ENCODE measurements around the gene CNPPD1. TPM values are rescaled to one million over a fixed set of nuclear protein-coding genes. Genes with fewer than 3 reads are reported as not detected.

Gene CNPPD1
- total RNA-seq = 81.2 TPM

DNA sequence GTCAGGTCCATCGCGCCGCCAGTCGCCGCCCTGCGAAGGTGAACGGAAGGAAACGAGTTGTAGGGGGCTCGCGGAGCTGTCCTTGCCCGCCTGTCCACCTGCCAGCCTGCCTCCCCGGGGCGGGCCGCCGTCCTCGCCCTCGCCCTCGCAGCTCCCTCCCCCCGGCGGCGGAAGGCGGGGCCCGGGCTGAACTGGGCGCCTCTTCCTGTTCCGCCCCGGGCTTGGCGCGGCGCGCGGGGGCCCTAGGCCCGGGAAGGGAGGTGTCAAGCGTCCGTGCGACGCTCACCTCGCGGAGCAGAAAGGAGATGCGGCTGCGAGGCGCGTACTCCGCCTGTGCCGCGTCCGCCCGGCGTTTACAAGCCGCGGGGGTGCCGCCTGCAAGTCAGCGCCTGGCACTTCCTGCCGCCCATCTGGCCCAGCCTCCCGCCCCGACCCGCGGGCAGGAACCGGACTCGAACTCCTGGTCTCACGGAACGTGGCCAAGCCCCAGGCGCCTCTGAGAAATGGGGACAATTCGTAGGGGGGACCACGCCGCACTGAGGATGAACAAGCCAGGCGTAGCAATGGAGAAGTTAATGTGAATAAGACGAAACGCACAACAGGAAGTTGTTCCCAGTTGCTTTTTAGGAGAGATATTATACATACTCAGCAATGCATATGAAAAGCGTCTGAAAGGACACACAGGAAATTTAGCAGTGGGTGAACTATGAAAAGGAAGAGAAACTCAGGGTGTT is at the start of gene CNPPD1:
Gene CNPPD1 (minus strand): TSS at position 108 of the 734 bp plus-strand sequence. CDS start 97 bp downstream, at position 11.
- peak; percentile 87 for DNase-seq (ENCODE audit: low spot score)

DNA sequence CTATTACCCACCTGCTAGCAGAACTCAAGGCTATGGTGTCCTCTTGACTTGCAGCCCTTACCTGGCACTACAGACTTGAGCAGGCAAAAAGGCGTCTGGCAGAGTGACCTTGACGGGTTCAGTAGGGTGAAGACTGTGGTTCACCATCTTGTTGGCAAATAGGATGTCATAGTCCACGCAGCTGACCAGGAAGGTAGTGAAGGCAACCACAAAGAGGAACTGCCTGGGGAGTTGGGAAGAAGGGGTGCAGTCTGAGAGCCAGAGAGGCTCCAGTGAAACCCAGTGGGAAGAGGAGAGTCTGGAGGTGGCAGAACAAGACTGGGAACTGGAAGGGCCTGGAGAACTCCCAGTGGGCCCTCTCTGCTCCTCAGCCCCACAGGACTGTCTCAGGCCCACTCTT is 48.6 kb upstream of the CNPPD1 start:
- no peak for DNase-seq (ENCODE audit: low spot score)

DNA sequence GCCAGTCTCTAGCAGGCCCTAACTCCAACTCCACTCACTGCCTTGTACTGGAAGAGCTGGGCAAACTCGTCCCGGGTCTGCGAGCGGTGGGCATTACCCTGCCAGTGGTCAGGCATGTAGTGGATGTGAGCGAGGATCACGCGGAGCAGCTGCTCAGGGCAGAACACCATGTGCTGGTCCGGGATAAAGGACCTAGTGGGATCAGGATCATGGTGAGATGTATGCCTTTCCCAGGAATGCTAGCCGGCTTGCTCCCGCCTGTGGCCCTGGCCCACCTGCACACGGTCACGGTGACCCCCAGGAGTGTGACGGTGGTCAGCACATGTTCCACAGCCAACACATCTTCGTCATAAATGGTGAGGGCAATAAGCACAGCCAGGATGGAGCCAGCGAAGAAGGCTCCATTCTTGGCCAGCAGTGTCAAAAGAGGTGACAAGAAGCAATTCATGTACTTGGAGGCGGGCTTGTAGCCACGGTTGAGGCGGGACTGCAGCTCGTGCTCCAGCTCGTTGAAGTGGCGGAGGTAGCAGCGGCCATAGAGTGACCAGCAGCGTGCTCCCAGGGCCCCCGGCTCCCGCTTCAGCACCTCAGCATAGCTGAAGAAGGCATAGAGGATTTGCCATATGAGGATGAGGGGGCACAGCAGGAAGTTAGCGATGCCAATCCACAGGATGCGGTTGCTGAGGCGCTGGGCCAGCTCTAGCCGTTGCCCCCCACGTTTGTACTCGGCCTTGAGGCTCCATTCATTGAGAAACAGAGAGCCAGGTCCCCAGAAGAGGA is 47.3 kb upstream of the CNPPD1 start:
- no peak for DNase-seq (ENCODE audit: low spot score)

DNA sequence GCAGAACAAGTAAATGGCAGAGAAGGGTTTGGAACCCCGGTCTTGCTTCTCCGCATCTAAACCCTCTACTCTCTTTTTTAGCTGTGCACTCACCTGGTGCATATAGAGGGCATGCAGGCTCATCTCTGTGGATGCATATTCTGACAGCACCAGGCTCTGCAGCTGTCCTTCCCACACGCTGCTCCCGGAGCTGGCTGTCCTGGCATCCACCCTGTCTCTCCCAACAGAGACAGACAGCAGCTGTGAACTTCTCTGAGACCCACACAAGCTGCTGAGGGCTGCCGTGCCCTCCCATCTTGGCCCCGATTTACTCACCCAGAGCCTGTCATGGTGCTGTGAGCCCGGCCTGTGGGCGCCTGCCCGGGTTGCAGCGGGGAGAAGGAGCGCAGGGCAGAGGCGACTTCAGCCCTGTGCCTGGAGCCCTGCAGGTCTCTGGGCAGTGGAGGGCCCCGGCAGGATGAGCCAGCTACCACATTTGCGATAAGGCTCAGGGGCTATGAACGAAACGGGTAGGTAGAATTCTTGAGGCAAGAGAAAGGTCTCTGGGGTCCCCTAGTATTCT is 45.3 kb upstream of the CNPPD1 start:
- DNase-seq (ENCODE audit: low spot score) = no peak

DNA sequence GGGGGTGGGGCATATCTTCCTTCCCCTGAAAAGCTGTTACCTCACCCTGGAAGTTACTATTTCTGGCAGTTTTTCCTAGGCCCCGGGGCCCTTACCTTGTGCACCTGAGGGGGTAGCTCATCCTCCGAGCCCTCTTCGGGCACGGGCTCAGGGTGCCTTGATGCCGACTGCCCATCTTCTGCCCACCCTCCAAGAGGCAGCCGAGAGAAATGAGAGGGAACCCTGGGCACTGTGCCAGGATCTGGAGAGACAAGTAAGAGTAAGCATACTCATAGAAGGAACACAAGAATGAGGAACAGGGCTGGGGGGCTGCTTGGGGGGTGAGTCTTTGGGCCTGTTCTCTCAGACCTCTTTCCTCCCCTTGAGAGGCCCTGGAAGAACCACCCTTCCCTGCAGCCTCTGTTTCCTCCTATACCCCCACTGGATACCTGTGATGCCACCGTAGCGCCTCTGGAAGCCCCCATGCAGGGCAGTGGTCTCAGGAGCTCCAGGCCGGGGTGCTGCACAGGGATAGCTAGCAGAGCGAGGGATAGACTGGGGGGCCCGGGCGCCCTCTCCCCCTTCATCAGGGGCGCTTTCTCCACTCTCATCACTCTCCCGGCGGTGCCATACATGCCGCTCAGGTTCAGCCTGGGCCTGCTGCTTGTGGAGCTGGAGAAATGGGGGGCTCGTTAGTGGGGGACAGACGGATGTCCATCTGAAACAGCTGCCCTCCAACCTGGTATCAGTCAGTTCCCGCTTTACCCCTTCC is 44.1 kb upstream of the CNPPD1 start:
- no peak for DNase-seq (ENCODE audit: low spot score)

DNA sequence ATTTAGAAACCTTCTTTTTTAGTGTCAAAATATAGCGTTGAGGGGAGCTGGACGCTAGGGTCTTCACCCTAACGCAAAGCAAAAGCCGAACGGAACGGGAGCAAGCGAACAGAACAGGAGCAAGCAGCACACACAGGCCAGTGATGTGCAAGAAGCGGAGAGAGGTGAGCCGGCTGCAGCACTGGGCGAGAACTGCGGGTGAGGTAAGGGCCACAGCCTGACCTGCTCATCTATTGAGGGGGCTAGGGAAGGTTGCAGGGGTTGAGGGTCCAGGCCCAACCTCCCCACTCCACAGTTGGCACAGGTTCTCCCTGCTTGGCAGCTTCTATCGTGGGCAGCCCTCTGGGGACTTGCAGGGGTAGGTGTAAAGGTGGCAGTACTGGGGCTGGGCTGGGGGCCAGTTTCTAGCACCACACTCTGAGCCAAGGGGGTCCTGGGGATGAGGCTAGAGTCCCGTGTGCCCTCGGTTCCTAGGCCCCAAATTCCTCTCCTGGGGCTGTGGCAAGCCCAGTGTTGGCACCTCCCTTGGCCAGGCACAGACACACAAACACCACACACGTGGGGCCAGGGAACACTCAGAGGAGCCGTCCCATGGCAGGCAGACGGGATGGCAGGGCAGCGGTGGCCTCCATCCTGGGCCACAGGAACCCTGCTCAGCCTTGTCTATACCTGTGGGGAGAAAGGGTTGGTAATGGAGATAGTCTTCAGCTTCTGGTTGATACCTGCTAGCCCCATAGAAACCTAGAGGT is 43.2 kb upstream of the CNPPD1 start:
- DNase-seq (ENCODE audit: low spot score) = no peak

DNA sequence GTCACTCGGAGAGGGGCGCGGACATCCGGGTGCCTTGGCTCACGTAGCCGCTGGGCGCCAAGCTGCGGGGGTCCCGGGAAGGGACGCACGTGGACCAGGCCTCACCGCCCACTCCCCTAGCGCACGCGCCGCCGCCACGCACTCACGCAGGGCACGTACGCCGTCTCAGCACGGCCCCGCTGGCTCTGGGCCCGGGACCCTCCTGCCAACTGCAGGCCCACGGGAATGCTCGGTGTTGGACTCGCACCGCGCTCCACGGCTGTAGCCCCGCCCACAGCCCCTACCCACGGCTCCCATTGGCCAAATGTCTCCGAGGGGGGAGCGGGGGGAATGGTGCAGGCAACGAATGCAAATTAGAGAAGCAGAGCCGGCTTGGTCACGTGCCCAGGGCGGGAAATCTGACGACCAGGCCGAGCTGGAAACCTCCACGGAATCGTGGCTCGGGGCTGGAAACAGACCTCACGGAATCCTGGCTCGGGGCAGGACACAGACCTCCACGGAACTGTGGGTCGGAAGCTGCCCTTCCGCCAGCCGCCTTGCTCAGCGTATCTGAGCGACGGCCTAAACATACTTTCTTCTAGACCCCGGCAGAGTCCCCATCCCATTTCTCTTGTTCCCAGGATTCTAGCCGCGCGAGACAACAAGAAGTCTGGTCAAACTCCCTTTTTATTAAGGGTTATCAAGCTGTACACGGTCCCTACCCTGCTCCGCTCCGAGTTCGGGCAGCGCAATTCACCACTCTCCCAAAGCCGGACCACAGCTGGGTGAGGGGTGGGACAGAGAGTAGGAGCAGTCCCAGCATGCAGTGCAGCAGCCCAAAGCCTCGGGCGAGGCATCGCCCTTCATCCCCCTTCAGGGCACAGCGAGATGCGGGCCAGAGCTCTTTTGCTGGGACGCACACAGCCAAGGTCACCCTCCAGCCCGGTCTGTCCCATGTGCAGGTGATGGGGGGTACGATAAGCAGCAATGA is 42.3 kb upstream of the CNPPD1 start, which contains the start of gene ABCB6:
Gene ABCB6 (minus strand): TSS at position 227 of the 970 bp plus-strand sequence. CDS start 285 bp downstream, outside the sequence.
- DNase-seq (ENCODE audit: low spot score) = peak; percentile 96

DNA sequence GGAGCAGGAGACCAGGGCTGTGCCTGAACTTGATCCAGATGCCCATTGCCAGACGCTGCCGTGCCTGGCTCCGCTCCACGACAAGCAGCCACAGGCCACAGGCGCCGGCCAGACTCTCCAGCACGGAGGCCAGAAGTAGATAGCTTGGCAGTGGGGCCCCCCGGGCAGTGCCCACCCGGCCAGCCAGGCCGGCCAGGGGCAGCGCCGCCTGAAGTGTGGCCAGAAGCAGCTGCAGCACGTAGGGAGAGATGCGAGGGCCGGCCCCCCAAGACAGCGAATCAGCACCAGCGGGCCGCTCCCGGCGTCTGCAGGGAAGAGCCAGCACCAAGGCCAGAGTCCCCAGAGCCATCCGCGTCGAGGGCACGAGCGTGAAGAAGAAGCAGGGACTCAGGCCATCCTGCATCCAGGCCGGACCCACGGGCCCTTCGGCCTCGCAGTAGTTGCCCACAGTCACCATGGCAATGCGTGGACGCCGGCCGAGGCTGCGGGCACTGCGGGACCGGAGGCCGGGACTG is 41.5 kb upstream of the CNPPD1 start:
- peak; percentile 50 for DNase-seq (ENCODE audit: low spot score)

DNA sequence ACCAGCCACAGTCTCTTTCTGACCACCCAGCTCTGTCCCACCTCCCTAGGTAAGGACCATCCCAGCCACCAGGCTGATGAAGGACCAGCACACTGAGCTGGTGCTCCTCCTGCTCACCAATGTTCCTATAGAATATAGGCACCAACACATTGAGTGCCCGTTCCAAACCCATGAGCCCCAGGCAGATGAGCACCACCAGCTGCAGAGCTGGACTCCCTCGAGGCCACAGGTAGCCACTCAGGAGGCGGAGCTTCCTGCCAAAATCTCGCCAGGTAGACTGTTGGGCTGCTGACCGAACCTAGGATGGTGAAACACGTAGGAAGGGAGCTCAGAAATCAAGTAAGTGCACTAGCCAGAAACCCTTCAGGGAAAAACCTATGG is 39.8 kb upstream of the CNPPD1 start:
- DNase-seq (ENCODE audit: low spot score) = no peak

DNA sequence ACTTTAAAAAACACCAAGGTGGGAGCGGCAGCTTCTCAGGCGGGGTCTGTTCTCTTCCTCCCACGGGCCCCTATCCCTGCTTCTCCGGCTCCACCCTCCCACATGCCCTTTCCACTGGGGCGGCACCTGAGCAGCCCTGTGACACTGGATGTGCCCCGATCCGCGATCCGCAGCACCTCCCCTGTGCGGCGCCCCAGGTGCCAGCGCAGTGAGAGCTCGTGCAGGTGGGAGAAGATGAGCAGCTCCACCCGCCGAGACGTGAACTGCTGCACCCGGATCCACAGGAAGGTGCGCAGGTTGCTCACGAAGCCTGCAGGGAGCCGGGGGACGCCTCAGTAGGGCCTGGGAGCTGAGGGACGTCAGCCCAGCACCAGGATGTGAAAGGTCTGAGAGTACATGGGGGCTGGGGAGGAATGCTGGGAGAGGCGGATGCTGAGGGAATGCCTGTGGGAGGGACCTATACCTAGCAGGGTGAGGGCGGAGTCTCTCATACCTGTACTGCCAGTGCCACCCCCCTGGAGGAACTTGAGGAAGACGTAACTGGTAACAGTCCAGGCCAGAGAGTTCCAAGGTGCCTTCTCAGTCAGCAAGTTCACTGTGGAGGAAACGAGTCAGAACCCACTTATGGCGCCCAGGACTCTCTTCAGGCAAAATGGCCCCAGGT is 39.3 kb upstream of the CNPPD1 start:
- peak; percentile 53 for DNase-seq (ENCODE audit: low spot score)

DNA sequence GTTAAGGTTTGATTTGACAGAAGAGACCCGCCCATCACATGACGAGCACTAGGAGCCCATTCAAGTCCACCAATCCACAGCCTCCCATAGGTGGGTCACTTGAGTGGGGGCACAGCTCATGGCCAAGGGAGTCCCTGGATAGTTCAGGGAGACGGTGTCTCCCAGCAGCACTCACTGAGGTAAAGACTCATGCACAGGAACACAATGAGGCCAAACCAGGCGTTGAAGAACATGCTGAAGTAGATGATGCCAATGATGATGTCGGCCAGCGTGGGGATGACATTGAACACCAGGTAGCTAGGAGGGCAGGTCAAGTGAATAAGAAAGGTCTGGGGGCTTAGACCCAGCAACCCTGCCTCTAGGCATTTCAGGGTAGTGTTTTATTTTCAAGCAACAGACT is 38.1 kb upstream of the CNPPD1 start:
- DNase-seq (ENCODE audit: low spot score) = no peak

DNA sequence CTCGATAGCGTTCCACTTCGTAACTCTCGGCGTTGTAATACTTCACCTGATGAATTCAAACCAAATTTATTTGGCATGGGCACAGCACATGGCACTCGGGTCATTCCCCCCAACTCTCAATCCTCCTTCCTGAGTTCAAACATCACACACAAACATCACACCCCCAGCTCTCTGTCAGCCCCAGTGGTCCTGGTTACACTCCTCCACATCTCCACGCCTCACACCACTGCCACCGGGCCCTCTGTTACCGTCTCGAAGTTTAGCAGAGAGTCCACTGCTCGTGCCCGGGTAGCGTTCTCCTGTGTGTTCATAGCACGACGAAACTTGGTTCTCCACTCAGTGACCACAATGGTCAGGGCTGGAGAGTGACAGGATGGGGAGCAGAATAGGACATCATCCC is 37.4 kb upstream of the CNPPD1 start:
- no peak for DNase-seq (ENCODE audit: low spot score)

DNA sequence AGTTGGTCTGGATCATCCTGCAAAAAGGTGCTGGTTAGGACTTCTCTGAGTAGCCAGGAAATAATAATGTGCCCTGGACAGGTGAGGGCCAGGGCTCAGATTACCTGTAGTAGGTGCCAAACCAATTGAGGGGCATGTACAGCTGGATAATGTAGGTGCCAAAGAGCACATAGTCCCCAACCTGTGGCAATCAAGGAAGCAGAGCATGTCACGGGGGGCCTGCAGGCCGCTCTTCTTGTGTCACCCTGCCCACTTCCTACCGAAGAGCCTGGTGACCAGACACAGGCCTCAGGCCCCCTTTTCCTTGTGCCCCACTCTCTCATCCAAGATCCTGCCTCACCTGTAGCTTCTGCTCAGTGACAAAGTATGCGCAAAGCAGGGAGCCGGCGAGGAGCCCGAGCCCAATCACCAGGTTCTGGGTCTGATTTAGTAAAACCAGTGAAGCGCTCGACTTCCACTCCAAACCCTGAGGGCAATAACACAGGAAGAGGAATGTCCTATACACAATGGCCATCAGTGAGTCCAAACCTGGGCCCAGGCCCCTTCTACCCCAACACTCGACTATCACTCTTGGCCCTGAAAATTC is 36.9 kb upstream of the CNPPD1 start:
- no peak for DNase-seq (ENCODE audit: low spot score)

DNA sequence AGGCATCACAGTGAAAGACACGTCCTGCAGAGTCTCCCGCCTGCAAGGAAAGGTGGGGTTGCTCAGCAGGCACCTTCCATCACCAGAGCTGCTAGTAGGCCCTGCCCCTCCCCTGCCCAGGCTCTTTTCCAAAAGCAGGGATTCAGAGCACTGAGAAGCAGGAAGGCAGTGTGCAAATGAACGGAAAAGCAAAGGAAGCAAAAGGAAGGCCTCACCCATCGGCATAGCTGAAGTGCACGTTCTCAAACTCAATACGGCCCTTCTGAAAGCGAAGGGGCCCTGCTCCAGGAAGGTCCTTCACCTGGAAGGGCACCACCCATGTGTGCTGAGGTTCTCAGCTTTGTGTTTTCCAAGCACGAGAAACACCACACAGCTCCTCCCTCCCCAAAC is 36.3 kb upstream of the CNPPD1 start:
- no peak for DNase-seq (ENCODE audit: low spot score)

DNA sequence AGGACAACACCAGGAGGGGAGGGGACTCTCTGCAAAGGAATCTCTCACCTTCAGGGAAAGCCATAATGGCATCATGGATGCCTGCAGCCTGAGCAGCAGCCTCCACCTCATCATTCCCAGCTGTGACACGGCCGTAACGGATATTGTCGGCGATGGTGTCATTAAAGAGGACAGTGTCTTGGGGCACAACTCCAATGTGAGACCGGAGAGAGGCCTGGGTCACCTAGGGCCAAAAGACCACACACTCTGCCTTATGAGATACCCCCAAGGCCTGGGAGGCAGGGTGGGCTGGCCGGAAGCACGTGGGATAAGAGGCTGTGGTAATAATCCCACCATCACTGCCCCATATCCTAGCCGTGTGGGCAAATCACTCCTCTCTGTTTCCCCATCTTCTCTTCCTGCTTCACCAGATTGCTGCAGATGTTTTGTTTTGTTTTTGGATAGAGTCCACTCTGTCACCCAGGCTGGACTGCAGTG is 34.2 kb upstream of the CNPPD1 start:
- no peak for DNase-seq (ENCODE audit: low spot score)

DNA sequence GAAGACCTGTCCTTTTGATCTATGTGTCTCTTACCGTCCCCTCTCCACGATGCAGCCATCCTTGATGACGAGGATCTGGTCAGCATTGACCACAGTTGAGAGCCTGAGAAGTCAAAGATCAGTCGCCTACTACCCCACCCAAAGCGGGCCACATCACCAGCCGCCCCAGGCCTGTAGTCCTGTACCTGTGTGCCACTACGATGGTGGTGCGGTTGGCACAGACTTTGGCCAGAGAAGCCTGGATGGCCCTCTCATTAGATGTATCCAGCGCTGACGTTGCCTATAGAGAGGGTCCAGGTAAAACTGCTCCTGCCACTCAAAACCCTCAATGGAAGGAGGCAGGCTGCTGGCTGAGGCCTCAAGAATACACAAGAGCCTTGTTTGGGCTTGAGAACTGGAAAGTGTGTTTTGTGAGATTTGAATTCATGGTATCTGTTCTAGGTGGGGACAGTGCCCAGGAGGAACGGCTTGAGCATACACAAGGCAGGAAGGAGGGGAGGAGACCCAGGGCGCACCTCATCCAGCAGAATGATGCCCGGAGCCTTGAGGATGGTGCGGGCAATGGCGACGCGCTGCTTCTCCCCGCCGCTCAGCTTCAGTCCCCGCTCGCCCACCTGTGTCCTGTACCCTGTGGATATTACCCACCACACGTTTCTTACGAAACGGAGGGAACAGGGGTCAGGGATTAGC is 33.6 kb upstream of the CNPPD1 start:
- DNase-seq (ENCODE audit: low spot score) = no peak

DNA sequence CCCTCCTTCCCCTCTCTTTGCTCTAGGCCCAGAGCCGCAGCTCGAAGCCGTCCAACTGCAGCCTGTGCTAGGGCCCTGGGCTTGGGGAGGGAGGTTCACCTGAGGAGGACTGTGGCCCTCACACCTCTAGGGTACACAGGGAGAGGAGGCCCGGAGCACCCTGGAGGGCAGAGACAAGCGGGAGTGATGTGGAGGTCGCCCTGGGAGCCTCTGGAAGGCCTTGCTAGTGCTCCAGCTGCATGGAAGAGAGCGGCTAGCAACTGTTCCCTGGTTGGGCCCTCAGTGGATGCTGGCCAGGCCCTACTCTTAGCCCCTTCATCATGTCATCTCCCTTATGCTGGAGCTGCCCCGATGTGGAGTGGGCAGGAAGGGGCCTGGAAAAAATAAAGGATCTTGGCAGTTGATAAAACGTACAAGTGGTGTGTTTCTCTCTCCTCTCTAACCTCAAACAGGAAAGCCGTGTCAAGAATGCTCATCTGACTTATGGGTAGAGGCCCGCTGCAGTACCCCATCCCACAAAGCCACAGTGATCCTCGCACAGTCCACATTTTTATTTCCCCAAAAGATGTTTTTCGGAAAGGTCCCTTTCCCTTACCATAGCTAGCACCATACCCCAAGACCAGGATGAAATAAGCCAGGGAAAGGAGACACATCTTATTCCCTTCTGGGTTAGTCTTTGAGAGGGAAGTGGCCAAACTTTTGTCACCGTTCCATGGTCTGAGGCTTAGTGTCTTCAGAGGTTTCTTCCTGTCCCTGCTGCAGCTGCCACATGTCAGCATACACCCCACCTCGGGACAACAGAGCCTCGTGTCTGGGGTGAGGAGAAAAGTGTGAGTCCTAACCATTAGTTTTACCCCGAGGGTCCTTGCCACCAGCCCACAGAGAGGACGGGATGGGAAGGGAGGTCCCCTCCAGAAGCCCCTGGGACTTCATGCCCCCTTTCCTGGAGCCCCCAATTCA is 32.8 kb upstream of the CNPPD1 start:
- DNase-seq (ENCODE audit: low spot score) = no peak
